ENCODE data around the gene SLC25A25. TPM values are rescaled to one million over a fixed set of nuclear protein-coding genes. Genes with fewer than 3 reads are reported as not detected.
"Not testable (repeated sequence)": the region's sequence is repeated elsewhere in the genome, so short reads cannot be mapped to it uniquely, and the experiment has no call there.

The SLC25A25 gene
- total RNA-seq (2014; rRNA removed; shearing (Covaris generic); ENCODE audit: low replicate concordance), result 4.1 and 12.7 TPM in 2 replicates

GRCh38 chr9:128067645-128068385 is at the start of gene SLC25A25:
Gene SLC25A25, plus strand, starts transcription at chr9:128068232. Its CDS starts 88 bp downstream, at chr9:128068320.
- peak within 1 kb of the TSS; percentile 98 for H3K4me2 ChIP-seq (ENCODE audit: low read depth, low read length, poor library complexity, severe bottlenecking)
- H3K9me2 ChIP-seq (replicated peaks; ENCODE audit: insufficient read depth, low read length), result no peaks in the 10 kb centered on the region
- peaks cover 61% of the 10 kb centered on the region for H3K79me2 ChIP-seq (ENCODE audit: low read length)
- peak within 1 kb of the TSS; percentile 88 for H3K9ac ChIP-seq (ENCODE audit: low read length)
- H3K4me3 ChIP-seq (ENCODE audit: low read length), result peak within 1 kb of the TSS; percentile 93
- DNase-seq, result peak; percentile 100
- peak within 1 kb of the TSS; percentile 93 for H3K27ac ChIP-seq (ENCODE audit: low read length)
- H3K9me3 ChIP-seq (ENCODE audit: low read length), result no peaks in the 10 kb centered on the region
- no peaks in the 10 kb centered on the region; the same call in 1 of the 2 replicates for H4K20me1 ChIP-seq (ENCODE audit: insufficient read depth, low read depth, low read length)
- peak within 1 kb of the TSS; percentile 90 for H2AFZ ChIP-seq (ENCODE audit: low read length)
- H3K4me1 ChIP-seq (ENCODE audit: low read length), result peaks cover 49% of the 10 kb centered on the region
- H3K36me3 ChIP-seq (ENCODE audit: insufficient read depth, low read length), result no peaks in the 10 kb centered on the region
- H3K27me3 ChIP-seq (ENCODE audit: low read length), result no peaks in the 10 kb centered on the region

DNA sequence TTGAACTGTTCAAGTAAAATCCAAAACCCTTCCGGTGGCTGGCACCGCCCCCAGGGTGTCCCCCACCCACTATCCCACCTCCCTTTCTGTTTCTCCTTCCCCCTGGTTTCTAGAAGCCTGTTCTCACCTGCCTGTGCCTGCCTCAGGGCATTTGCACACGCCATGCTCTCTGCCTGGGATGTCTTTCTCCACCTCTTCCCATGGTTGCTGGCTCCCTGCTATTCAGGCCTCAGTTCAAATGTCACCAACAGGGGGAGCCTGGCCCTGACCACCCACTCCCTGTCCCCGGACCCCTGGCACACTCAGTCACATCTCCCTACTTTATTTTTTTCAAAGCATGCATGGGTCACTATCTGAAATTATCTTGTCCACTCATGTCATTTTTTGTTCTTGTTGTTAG is 47.3 kb upstream of the SLC25A25 start:
- H4K20me1 ChIP-seq (ENCODE audit: insufficient read depth, low read depth, low read length), result no peaks in the 10 kb centered on the region
- H3K27me3 ChIP-seq (ENCODE audit: low read length), result no peaks in the 10 kb centered on the region
- no peak overlapping the region for H3K27ac ChIP-seq (ENCODE audit: low read length)
- no peaks in the 10 kb centered on the region for H3K9me2 ChIP-seq (replicated peaks; ENCODE audit: insufficient read depth, low read length)
- peak; percentile 56 for DNase-seq
- H3K4me1 ChIP-seq (ENCODE audit: low read length), result no peaks in the 10 kb centered on the region
- H3K9ac ChIP-seq (ENCODE audit: low read length), result no peak overlapping the region
- no peak overlapping the region for H3K4me2 ChIP-seq (ENCODE audit: low read depth, low read length, poor library complexity, severe bottlenecking)
- no peak overlapping the region for H2AFZ ChIP-seq (ENCODE audit: low read length)
- H3K9me3 ChIP-seq (ENCODE audit: low read length), result no peaks in the 10 kb centered on the region
- H3K36me3 ChIP-seq (ENCODE audit: insufficient read depth, low read length), result no peaks in the 10 kb centered on the region
- H3K79me2 ChIP-seq (ENCODE audit: low read length), result no peaks in the 10 kb centered on the region
- H3K4me3 ChIP-seq (ENCODE audit: low read length), result no peak overlapping the region

- H3K27me3 ChIP-seq (ENCODE audit: low read length), result no peaks in the 10 kb centered on the region
- H3K36me3 ChIP-seq (ENCODE audit: insufficient read depth, low read length), result no peaks in the 10 kb centered on the region
- no peaks in the 10 kb centered on the region for H3K9me3 ChIP-seq (ENCODE audit: low read length)
- H3K27ac ChIP-seq (ENCODE audit: low read length), result no peak overlapping the region
- H3K4me3 ChIP-seq (ENCODE audit: low read length), result no peak overlapping the region
- peaks cover 2% of the 10 kb centered on the region for H3K4me1 ChIP-seq (ENCODE audit: low read length)
- H3K9me2 ChIP-seq (replicated peaks; ENCODE audit: insufficient read depth, low read length), result no peaks in the 10 kb centered on the region
- no peak overlapping the region for H2AFZ ChIP-seq (ENCODE audit: low read length)
- H3K4me2 ChIP-seq (ENCODE audit: low read depth, low read length, poor library complexity, severe bottlenecking), result no peak overlapping the region
- DNase-seq, result no peak
- no peak overlapping the region for H3K9ac ChIP-seq (ENCODE audit: low read length)
- no peaks in the 10 kb centered on the region for H4K20me1 ChIP-seq (ENCODE audit: insufficient read depth, low read depth, low read length)
- no peaks in the 10 kb centered on the region for H3K79me2 ChIP-seq (ENCODE audit: low read length)
Observed at GRCh38 chr9:128021098-128021497, 46.9 kb upstream of the SLC25A25 start.

- Histone ChIP-seq H3K4me3 (ENCODE audit: low read length) (no peak overlapping the region), H3K4me2 (ENCODE audit: low read depth, low read length, poor library complexity, severe bottlenecking) (no peak overlapping the region), H3K9me2 (replicated peaks; ENCODE audit: insufficient read depth, low read length) (no peaks in the 10 kb centered on the region), H3K27me3 (ENCODE audit: low read length) (no peaks in the 10 kb centered on the region), H3K79me2 (ENCODE audit: low read length) (no peaks in the 10 kb centered on the region), H3K27ac (ENCODE audit: low read length) (no peak overlapping the region), H3K9me3 (ENCODE audit: low read length) (no peaks in the 10 kb centered on the region), H2AFZ (ENCODE audit: low read length) (no peak overlapping the region), H3K9ac (ENCODE audit: low read length) (no peak overlapping the region), H3K4me1 (ENCODE audit: low read length) (peaks cover 8% of the 10 kb centered on the region), H4K20me1 (ENCODE audit: insufficient read depth, low read depth, low read length) (no peaks in the 10 kb centered on the region), H3K36me3 (ENCODE audit: insufficient read depth, low read length) (no peaks in the 10 kb centered on the region)
- DNase-seq, result no peak
Observed at GRCh38 chr9:128022886-128023285, 45.1 kb upstream of the SLC25A25 start.

DNA sequence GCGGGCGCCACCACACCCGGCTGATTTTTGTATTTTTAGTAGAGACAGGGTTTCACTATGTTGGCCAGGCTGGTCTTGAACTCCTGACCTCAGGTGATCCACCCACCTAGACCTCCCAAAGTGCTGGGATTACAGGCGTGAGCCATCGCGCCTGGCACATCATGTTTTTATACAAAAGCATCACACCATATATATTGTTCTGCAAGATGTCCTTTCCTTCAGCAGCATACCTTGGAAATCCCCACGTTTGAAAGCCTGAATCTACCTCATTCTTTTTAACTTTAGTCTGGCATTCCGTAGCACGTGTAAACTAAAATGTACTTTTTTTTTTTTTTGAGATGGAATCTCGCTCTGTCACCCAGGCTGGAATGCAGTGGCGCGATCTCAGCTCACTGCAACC is 44.4 kb upstream of the SLC25A25 start:
- not testable (repeated sequence) for H2AFZ ChIP-seq (ENCODE audit: low read length); H3K27ac ChIP-seq (ENCODE audit: low read length); H4K20me1 ChIP-seq (ENCODE audit: insufficient read depth, low read depth, low read length); H3K79me2 ChIP-seq (ENCODE audit: low read length); DNase-seq; H3K9ac ChIP-seq (ENCODE audit: low read length); H3K4me3 ChIP-seq (ENCODE audit: low read length); H3K36me3 ChIP-seq (ENCODE audit: insufficient read depth, low read length); H3K27me3 ChIP-seq (ENCODE audit: low read length); H3K4me1 ChIP-seq (ENCODE audit: low read length); H3K4me2 ChIP-seq (ENCODE audit: low read depth, low read length, poor library complexity, severe bottlenecking); H3K9me3 ChIP-seq (ENCODE audit: low read length); H3K9me2 ChIP-seq (replicated peaks; ENCODE audit: insufficient read depth, low read length)

DNA sequence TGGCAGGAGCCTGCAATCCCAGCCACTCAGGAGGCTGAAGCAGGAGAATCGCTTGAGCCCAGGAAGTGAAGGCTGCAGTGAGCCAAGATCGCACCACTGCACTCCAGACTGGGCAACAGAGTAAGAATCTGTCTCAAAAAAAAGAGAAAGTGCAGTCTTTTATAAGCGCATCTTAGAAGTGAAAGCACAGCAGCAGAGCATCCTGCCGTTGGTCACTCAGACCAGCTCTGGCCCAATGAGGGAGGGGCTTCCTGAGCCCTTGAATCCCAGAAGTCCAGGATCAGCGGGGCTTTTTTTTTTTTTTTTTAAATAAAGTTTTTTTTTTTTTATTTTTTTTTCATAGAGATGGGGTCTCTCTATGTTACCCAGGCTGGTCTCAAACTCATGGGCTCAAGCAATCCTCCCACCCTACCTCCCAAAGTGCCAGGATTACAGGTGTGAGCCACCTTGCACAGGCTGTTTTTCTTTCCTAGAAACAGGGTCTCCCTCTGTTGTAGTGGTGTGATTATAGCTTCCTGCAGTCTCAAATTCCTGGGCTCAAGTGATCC is 43.2 kb upstream of the SLC25A25 start:
- no peak for DNase-seq
- Histone ChIP-seq H4K20me1 (ENCODE audit: insufficient read depth, low read depth, low read length) (no peaks in the 10 kb centered on the region), H3K79me2 (ENCODE audit: low read length) (no peaks in the 10 kb centered on the region), H3K9me2 (replicated peaks; ENCODE audit: insufficient read depth, low read length) (no peaks in the 10 kb centered on the region), H3K9me3 (ENCODE audit: low read length) (no peaks in the 10 kb centered on the region), H3K4me2 (ENCODE audit: low read depth, low read length, poor library complexity, severe bottlenecking) (no peak overlapping the region), H3K4me3 (ENCODE audit: low read length) (no peak overlapping the region), H3K36me3 (ENCODE audit: insufficient read depth, low read length) (no peaks in the 10 kb centered on the region), H3K27ac (ENCODE audit: low read length) (no peak overlapping the region), H2AFZ (ENCODE audit: low read length) (no peak overlapping the region), H3K9ac (ENCODE audit: low read length) (no peak overlapping the region), H3K27me3 (ENCODE audit: low read length) (no peaks in the 10 kb centered on the region), H3K4me1 (ENCODE audit: low read length) (peaks cover 8% of the 10 kb centered on the region)

- no peak for DNase-seq
- peak overlapping the region; percentile 12; the same call in 1 of the 2 replicates for H2AFZ ChIP-seq (ENCODE audit: low read length)
- no peaks in the 10 kb centered on the region for H3K79me2 ChIP-seq (ENCODE audit: low read length)
- H4K20me1 ChIP-seq (ENCODE audit: insufficient read depth, low read depth, low read length), result no peaks in the 10 kb centered on the region
- H3K9me3 ChIP-seq (ENCODE audit: low read length), result no peaks in the 10 kb centered on the region
- H3K27ac ChIP-seq (ENCODE audit: low read length), result no peak overlapping the region
- no peaks in the 10 kb centered on the region for H3K9me2 ChIP-seq (replicated peaks; ENCODE audit: insufficient read depth, low read length)
- H3K4me2 ChIP-seq (ENCODE audit: low read depth, low read length, poor library complexity, severe bottlenecking), result no peak overlapping the region
- no peak overlapping the region for H3K9ac ChIP-seq (ENCODE audit: low read length)
- no peak overlapping the region for H3K4me3 ChIP-seq (ENCODE audit: low read length)
- H3K27me3 ChIP-seq (ENCODE audit: low read length), result no peaks in the 10 kb centered on the region
- peaks cover 8% of the 10 kb centered on the region for H3K4me1 ChIP-seq (ENCODE audit: low read length)
- no peaks in the 10 kb centered on the region for H3K36me3 ChIP-seq (ENCODE audit: insufficient read depth, low read length)
Observed at GRCh38 chr9:128025736-128026135, 42.3 kb upstream of the SLC25A25 start.

DNA sequence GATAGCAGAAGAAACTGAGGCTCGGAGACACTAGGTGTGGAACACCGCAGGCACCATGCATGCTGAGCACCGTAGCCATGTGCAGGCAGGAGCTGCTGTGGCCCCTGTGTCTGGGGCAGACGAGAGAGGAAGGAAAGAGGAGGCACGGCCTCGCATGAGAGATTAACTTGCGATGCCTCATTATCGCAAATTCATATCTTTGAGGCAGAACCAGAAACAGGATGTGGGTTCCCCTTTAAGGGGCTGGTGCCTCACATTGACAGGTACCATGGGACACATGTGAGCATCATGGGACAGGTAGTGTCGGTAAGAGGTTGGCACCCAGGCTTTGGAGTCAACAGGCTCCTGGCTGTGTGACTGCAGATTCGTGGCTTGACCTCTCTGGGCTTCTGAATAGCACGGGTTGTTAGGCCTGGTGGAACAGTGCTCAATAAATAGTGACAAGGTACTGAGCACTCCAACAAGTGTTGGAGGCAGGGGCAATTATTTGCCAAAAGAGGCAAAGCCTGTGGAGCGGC is 41.7 kb upstream of the SLC25A25 start:
- no peak overlapping the region for H3K4me2 ChIP-seq (ENCODE audit: low read depth, low read length, poor library complexity, severe bottlenecking)
- peak; percentile 66 for DNase-seq
- H3K9ac ChIP-seq (ENCODE audit: low read length), result no peak overlapping the region
- H3K79me2 ChIP-seq (ENCODE audit: low read length), result no peaks in the 10 kb centered on the region
- no peak overlapping the region for H3K27ac ChIP-seq (ENCODE audit: low read length)
- peaks cover 8% of the 10 kb centered on the region for H3K4me1 ChIP-seq (ENCODE audit: low read length)
- H3K36me3 ChIP-seq (ENCODE audit: insufficient read depth, low read length), result no peaks in the 10 kb centered on the region
- H3K27me3 ChIP-seq (ENCODE audit: low read length), result no peaks in the 10 kb centered on the region
- H3K9me3 ChIP-seq (ENCODE audit: low read length), result no peaks in the 10 kb centered on the region
- H4K20me1 ChIP-seq (ENCODE audit: insufficient read depth, low read depth, low read length), result no peaks in the 10 kb centered on the region
- peak overlapping the region; percentile 12; the same call in 1 of the 2 replicates for H2AFZ ChIP-seq (ENCODE audit: low read length)
- no peak overlapping the region for H3K4me3 ChIP-seq (ENCODE audit: low read length)
- H3K9me2 ChIP-seq (replicated peaks; ENCODE audit: insufficient read depth, low read length), result no peaks in the 10 kb centered on the region
